Neural cell (in vitro differentiated cells): ENCODE measurements around the gene TAF1B. TPM values are rescaled to one million over a fixed set of nuclear protein-coding genes. Genes with fewer than 3 reads are reported as not detected.

Experiments used
- H2AFZ ChIP-seq: fragments of 200-600, 300-800 bp; sonication (generic), shearing (Covaris generic); 2 replicates; pipeline ENCODE4 v1.6.0; 2014; ENCODE audit warnings: low read depth, mild to moderate bottlenecking, antibody characterized with exemption, low read length, moderate library complexity
- H3F3A ChIP-seq: fragments of 200-600 bp; shearing (Covaris generic); 2 replicates; pipeline ENCODE4 v1.6.1; 2016; ENCODE audit warnings: mild to moderate bottlenecking, moderate library complexity, mixed read lengths, antibody characterized with exemption, low read length; ENCODE audit not compliant: insufficient read depth, poor library complexity, severe bottlenecking
- H3K27ac ChIP-seq: fragments of 200-600, 300-800 bp; sonication (generic), shearing (Covaris generic); 2 replicates; pipeline ENCODE4 v1.5.1; 2014; ENCODE audit warnings: mild to moderate bottlenecking, low read length, moderate library complexity
- H3K27me3 ChIP-seq: fragments of 300-800, 200-600 bp; sonication (generic), shearing (Covaris generic); 2 replicates; pipeline ENCODE4 v1.6.0; 2014; ENCODE audit warnings: mild to moderate bottlenecking, low read depth, low read length, moderate library complexity; ENCODE audit not compliant: insufficient read depth
- H3K36me3 ChIP-seq: fragments of 300-800, 200-600 bp; sonication (generic), shearing (Covaris generic); 2 replicates; pipeline ENCODE4 v1.5.1; 2014; ENCODE audit warnings: mild to moderate bottlenecking, antibody characterized with exemption, low read length, moderate library complexity; ENCODE audit not compliant: insufficient read depth
- H3K4me2 ChIP-seq: fragments of 300-800, 200-600 bp; sonication (generic), shearing (Covaris generic); 2 replicates; pipeline ENCODE4 v1.6.0; 2014; ENCODE audit warnings: mild to moderate bottlenecking, low read length
- H3K4me3 ChIP-seq: fragments of 300-800, 200-600 bp; sonication (generic), shearing (Covaris generic); 2 replicates; pipeline ENCODE4 v1.5.1; 2014; ENCODE audit warnings: mild to moderate bottlenecking, low read length, moderate library complexity
- H3K79me2 ChIP-seq: fragments of 200-600 bp; shearing (Covaris generic); replicated peaks from 2 replicates; pipeline ENCODE4 v1.6.0; 2014; ENCODE audit warnings: mild to moderate bottlenecking, low read length, moderate library complexity; ENCODE audit not compliant: insufficient read depth
- H3K9ac ChIP-seq: fragments of 300-800, 200-600 bp; sonication (generic), shearing (Covaris generic); 2 replicates; pipeline ENCODE4 v1.6.1; 2016; ENCODE audit warnings: mild to moderate bottlenecking, low read length, mixed read lengths
- H3K9me2 ChIP-seq: fragments of 200-600 bp; shearing (Covaris generic); 2 replicates; pipeline ENCODE4 v1.6.1; 2016; ENCODE audit warnings: mild to moderate bottlenecking, low read length, mixed read lengths; ENCODE audit not compliant: insufficient read depth
- H3K9me3 ChIP-seq: fragments of 200-600, 300-800 bp; sonication (generic), shearing (Covaris generic); 2 replicates; pipeline ENCODE4 v1.6.1; 2016; ENCODE audit warnings: mild to moderate bottlenecking, mixed run types, low read length, moderate library complexity, mixed read lengths
- H4K20me1 ChIP-seq: fragments of 200-600 bp; shearing (Covaris generic); 2 replicates; pipeline ENCODE4 v1.6.1; 2016; ENCODE audit warnings: mild to moderate bottlenecking, mixed run types; ENCODE audit not compliant: insufficient read depth
- CTCF ChIP-seq: fragments of 450-650 bp; IDR thresholded peaks from 2 replicates; pipeline ENCODE4 v1.5.1; 2014; ENCODE audit warnings: antibody characterized with exemption, mild to moderate bottlenecking, moderate library complexity; ENCODE audit not compliant: poor library complexity, severe bottlenecking
- EP300 ChIP-seq: fragments of 450-650 bp; conservative IDR thresholded peaks from 2 replicates; pipeline ENCODE4 v1.6.1; 2014; ENCODE audit warnings: antibody characterized with exemption, mild to moderate bottlenecking, moderate library complexity; ENCODE audit not compliant: poor library complexity, severe bottlenecking
- EZH2 ChIP-seq: fragments of 200-600, 300-800 bp; shearing (Covaris generic), sonication (generic); IDR thresholded peaks from 2 replicates; pipeline ENCODE4 v1.6.1; 2014; ENCODE audit warnings: antibody characterized with exemption, low read length, borderline replicate concordance, mild to moderate bottlenecking; ENCODE audit not compliant: insufficient read depth, poor library complexity, severe bottlenecking
- MXI1 ChIP-seq: fragments of 450-650 bp; conservative IDR thresholded peaks from 2 replicates; pipeline ENCODE4 v1.6.1; 2014; ENCODE audit warnings: antibody characterized with exemption, mild to moderate bottlenecking; ENCODE audit not compliant: poor library complexity, severe bottlenecking
- POLR2AphosphoS5 ChIP-seq: IDR thresholded peaks from 2 replicates; pipeline ENCODE4 v1.6.1; 2012
- RAD21 ChIP-seq: fragments of 450-650 bp; conservative IDR thresholded peaks from 2 replicates; pipeline ENCODE4 v1.6.1; 2014; ENCODE audit warnings: antibody characterized with exemption, mild to moderate bottlenecking, moderate library complexity
- REST ChIP-seq: IDR thresholded peaks from 2 replicates; pipeline ENCODE4 v1.6.1; 2012; ENCODE audit warnings: borderline replicate concordance
- SMC3 ChIP-seq: fragments of 450-650 bp; conservative IDR thresholded peaks from 2 replicates; pipeline ENCODE4 v1.6.1; 2014; ENCODE audit warnings: antibody characterized with exemption, mild to moderate bottlenecking, moderate library complexity; ENCODE audit not compliant: poor library complexity
- TAF1 ChIP-seq: IDR thresholded peaks from 2 replicates; pipeline ENCODE4 v1.6.1; 2012; ENCODE audit warnings: low read depth
- polyA plus RNA-seq: library from polyadenylated mRNA; depleted of rRNA; stranded (reverse); fragments of >200 nt; gene quantifications from 2 replicates; pipeline ENCODE4 v1.2.3, GENCODE V29; 2014

TAF1B gene
- polyA plus RNA-seq, 1 donor from 2014 or later: 11.2 TPM

- Histone ChIP-seq H2AFZ (no peak overlapping the region), H3K36me3 (no peaks in the 10 kb centered on the region), H3K9me2 (no peaks in the 10 kb centered on the region), H3F3A (no peaks in the 10 kb centered on the region), H3K79me2 (no peaks in the 10 kb centered on the region), H3K4me3 (no peak overlapping the region), H4K20me1 (no peaks in the 10 kb centered on the region), H3K27me3 (no peaks in the 10 kb centered on the region), H3K9ac (no peak overlapping the region), H3K9me3 (no peaks in the 10 kb centered on the region), H3K27ac (no peak overlapping the region), H3K4me2 (no peak overlapping the region)
- no peak for TF ChIP-seq REST
- TF ChIP-seq MXI1: no peak
- no peak for TF ChIP-seq EP300
- no peak for TF ChIP-seq CTCF
- no peak for TF ChIP-seq POLR2AphosphoS5
- no peak for TF ChIP-seq TAF1
- no peak for TF ChIP-seq EZH2
- no peak for TF ChIP-seq RAD21
- TF ChIP-seq SMC3: no peak
Measured at GRCh38 chr2:9795071-9795470, 48.2 kb upstream of the TAF1B start.

GRCh38 chr2:9796056-9797010 is 46.9 kb upstream of the TAF1B start:
- Histone ChIP-seq H3K27me3 (no peaks in the 10 kb centered on the region), H3K4me3 (no peak overlapping the region), H3K4me2 (no peak overlapping the region), H3K79me2 (no peaks in the 10 kb centered on the region), H3F3A (no peaks in the 10 kb centered on the region), H3K27ac (no peak overlapping the region), H3K36me3 (no peaks in the 10 kb centered on the region), H2AFZ (no peak overlapping the region), H3K9ac (no peak overlapping the region), H3K9me2 (no peaks in the 10 kb centered on the region), H4K20me1 (no peaks in the 10 kb centered on the region), H3K9me3 (no peaks in the 10 kb centered on the region)
- TF ChIP-seq CTCF: no peak
- no peak for TF ChIP-seq MXI1
- TF ChIP-seq REST: no peak
- no peak for TF ChIP-seq RAD21
- no peak for TF ChIP-seq EZH2
